OCI-LY1 (cell line): ENCODE results near the gene ABCC2.

Source experiments
- EZH2 ChIP-seq: fragments of 200-600 bp; sonication (generic), shearing (Covaris generic); IDR thresholded peaks from 2 replicates; pipeline ENCODE4 v1.8.0; 2017; ENCODE audit warnings: borderline replicate concordance, mixed run types, mild to moderate bottlenecking, antibody characterized with exemption, low read length, moderate library complexity, mixed read lengths
- TF ChIP-seq, protein P1 (sequence below): fragments of 200-600 bp; sonication (generic), shearing (Covaris generic); IDR thresholded peaks from 2 replicates; pipeline ENCODE4 v1.5.1; 2017; ENCODE audit warnings: mild to moderate bottlenecking, antibody characterized with exemption, low read length, moderate library complexity, mixed read lengths

DNA sequence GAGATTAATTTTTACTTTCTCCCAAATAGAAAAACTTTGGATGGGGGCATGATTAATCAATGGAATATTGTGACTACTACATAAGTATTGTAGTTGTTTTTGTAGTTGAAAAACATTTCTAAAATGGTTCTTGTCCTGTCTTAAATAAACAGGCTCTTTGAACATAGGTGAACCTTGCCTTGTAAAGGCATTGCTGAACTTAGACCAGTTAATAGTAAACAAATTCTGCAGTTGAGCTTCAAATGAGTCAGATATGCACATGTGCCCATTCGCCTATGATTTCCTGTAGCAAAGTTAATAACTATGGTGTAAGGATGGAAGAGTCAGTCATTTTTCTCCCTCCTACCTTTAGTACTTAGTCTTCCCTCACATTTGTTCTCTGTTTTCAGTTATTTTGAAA lies 27.8 kb upstream of the ABCC2 start:
- TF ChIP-seq EZH2, result no peak
- TF ChIP-seq, protein P1, sequence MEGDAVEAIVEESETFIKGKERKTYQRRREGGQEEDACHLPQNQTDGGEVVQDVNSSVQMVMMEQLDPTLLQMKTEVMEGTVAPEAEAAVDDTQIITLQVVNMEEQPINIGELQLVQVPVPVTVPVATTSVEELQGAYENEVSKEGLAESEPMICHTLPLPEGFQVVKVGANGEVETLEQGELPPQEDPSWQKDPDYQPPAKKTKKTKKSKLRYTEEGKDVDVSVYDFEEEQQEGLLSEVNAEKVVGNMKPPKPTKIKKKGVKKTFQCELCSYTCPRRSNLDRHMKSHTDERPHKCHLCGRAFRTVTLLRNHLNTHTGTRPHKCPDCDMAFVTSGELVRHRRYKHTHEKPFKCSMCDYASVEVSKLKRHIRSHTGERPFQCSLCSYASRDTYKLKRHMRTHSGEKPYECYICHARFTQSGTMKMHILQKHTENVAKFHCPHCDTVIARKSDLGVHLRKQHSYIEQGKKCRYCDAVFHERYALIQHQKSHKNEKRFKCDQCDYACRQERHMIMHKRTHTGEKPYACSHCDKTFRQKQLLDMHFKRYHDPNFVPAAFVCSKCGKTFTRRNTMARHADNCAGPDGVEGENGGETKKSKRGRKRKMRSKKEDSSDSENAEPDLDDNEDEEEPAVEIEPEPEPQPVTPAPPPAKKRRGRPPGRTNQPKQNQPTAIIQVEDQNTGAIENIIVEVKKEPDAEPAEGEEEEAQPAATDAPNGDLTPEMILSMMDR, result no peak
